NCI-H510A treated with DMSO at 0.1 percent for 48 hours (cell line): ENCODE results near the gene TUT1.
"Not testable (repeated sequence)": the region's sequence is repeated elsewhere in the genome, so short reads cannot be mapped to it uniquely, and the experiment has no call there.

Experiments used
- DNase-seq: peaks from one replicate; lab custom pipeline; 2025; lab: John Stamatoyannopoulos, UW

TUT1 gene

GRCh38 chr11:62555464-62556107 is 35.7 kb downstream of the TUT1 start:
- no peak for DNase-seq

- DNase-seq, result no peak
Observed at GRCh38 chr11:62554387-62555167, 36.7 kb downstream of the TUT1 start.

- no peak for DNase-seq
Observed at GRCh38 chr11:62553839-62554361, 37.4 kb downstream of the TUT1 start.

- peak; percentile 12 for DNase-seq
Observed at GRCh38 chr11:62553080-62553838, 38.1 kb downstream of the TUT1 start.

- DNase-seq, result no peak
Observed at GRCh38 chr11:62552485-62553079, 38.7 kb downstream of the TUT1 start.

- not testable (repeated sequence) for DNase-seq
Observed at GRCh38 chr11:62550478-62550877, 40.8 kb downstream of the TUT1 start.

GRCh38 chr11:62548545-62549335 is 42.6 kb downstream of the TUT1 start:
- no peak for DNase-seq

GRCh38 chr11:62547691-62548281 is 43.5 kb downstream of the TUT1 start:
- no peak for DNase-seq

- DNase-seq, result no peak
Observed at GRCh38 chr11:62546929-62547625, 44.2 kb downstream of the TUT1 start.

- DNase-seq, result peak; percentile 13
Observed at GRCh38 chr11:62546244-62546928, 44.9 kb downstream of the TUT1 start, which contains the start of gene AHNAK. AHNAK (minus strand) TSS chr11:62546806; CDS start chr11:62536098, 10,708 bp downstream.

- no peak for DNase-seq
Observed at GRCh38 chr11:62545437-62546243, 45.7 kb downstream of the TUT1 start.

- DNase-seq, result no peak
Observed at GRCh38 chr11:62544581-62545436, 46.5 kb downstream of the TUT1 start.

- no peak for DNase-seq
Observed at GRCh38 chr11:62543680-62544444, 47.5 kb downstream of the TUT1 start.

GRCh38 chr11:62542750-62543567 is 48.4 kb downstream of the TUT1 start:
- peak; percentile 62 for DNase-seq

GRCh38 chr11:62542111-62542745 is 49.1 kb downstream of the TUT1 start:
- DNase-seq, result peak; percentile 84
